ENCODE measurements around the gene GPC3. TPM values are rescaled to one million over a fixed set of nuclear protein-coding genes. Genes with fewer than 3 reads are reported as not detected.

The GPC3 gene
- total and polyA plus RNA-seq, 2 experiments from 2014 or later = 36.8 to 60.1 TPM

DNA sequence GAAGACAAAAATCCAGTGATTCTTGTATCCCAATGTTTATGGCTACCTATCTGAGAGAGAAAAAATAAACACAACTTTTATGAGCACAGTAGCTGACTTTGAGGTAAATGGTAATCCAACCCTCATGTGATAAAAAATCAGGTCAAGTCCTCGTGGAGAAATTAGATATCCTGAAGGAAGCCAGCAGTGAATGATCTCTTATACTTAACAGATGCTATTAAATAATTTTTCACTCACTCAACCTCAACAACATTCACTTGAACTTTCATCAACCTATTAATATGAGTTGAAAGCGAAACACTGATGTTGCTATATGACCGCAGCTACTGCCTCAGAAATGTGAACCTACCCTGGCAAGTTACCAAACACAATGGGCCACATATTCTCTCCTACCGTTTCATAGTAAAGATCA, 105.4 kb downstream of the GPC3 start (continued):
- no peak for TF ChIP-seq ZNF114 (CRISPR knock-in tag; IDR thresholded peaks at IDR 0.05)
- no peak for TF ChIP-seq STAT1 (IDR thresholded peaks at IDR 0.05; ENCODE audit: unreplicated experiment)
- no peak for TF ChIP-seq EZH2 (IDR thresholded peaks at IDR 0.05; ENCODE audit: low read depth, unreplicated experiment)

DNA sequence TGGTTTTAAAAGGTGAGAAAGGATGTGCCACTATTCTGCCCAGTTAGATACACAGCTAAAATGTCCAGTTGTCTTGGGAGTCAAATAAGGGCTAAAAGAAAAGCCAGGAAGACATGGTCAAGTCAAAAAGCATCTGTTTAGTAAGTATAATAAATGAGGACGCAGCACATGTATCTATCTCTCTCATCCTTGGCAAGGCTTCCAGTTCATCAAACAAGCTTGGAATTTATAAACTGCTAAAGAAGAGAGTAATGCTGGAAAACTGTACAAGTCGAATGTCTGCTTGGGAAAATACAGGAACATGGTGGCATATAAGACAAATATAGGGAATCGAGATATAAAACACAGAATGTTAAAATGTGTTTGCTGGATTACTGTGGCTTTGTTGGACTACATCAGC, 106.7 kb downstream of the GPC3 start:
- Histone ChIP-seq H3K27me3 (ENCODE audit: insufficient read depth) (no peaks in the 10 kb centered on the region), H3K4me3 (no peak overlapping the region), H3F3A (replicated peaks; ENCODE audit: low read depth) (no peaks in the 10 kb centered on the region), H4K20me1 (replicated peaks; ENCODE audit: insufficient read depth) (no peaks in the 10 kb centered on the region), H3K4me1 (ENCODE audit: insufficient read depth) (peaks cover 14% of the 10 kb centered on the region; the same call in 1 of the 2 replicates), H3K9me2 (ENCODE audit: insufficient read depth) (no peaks in the 10 kb centered on the region), H3K27ac (ENCODE audit: low read depth) (no peak overlapping the region), H3K79me2 (replicated peaks; ENCODE audit: insufficient read depth) (no peaks in the 10 kb centered on the region), H3K4me2 (no peak overlapping the region), H2AFZ (no peak overlapping the region), H3K36me3 (ENCODE audit: insufficient read depth) (no peaks in the 10 kb centered on the region)
- peaks cover 22% of the 10 kb centered on the region; the same call in 2 of the 3 replicates for H3K4me1 Mint-ChIP-seq
- H3K36me3 Mint-ChIP-seq (ENCODE audit: low read depth) = no peaks in the 10 kb centered on the region
- H3K9me3 Mint-ChIP-seq = no peaks in the 10 kb centered on the region
- DNase-seq (ENCODE audit: low spot score) (no peak), ATAC-seq (no peak)
- H3K4me3 Mint-ChIP-seq = no peak overlapping the region
- peaks cover 3% of the 10 kb centered on the region for H3K27me3 Mint-ChIP-seq (ENCODE audit: insufficient read depth, low read depth, poor library complexity)
- H3K27ac Mint-ChIP-seq = no peak overlapping the region
- TF ChIP-seq EZH2 (IDR thresholded peaks at IDR 0.05; ENCODE audit: low read depth, unreplicated experiment) (no peak), POLR2AphosphoS5 (IDR thresholded peaks at IDR 0.05; ENCODE audit: low read depth) (no peak), JUNB (IDR thresholded peaks at IDR 0.05; ENCODE audit: unreplicated experiment) (no peak), ETS1 (IDR thresholded peaks at IDR 0.05) (no peak), STAT1 (IDR thresholded peaks at IDR 0.05; ENCODE audit: unreplicated experiment) (no peak), ZNF331 (CRISPR knock-in tag; IDR thresholded peaks at IDR 0.05; ENCODE audit: low read depth) (no peak), ZNF114 (CRISPR knock-in tag; IDR thresholded peaks at IDR 0.05) (no peak), CTCF (conservative IDR thresholded peaks at IDR 0.05; ENCODE audit: low read depth in 2 of 2) (no peak), NANOG (IDR thresholded peaks at IDR 0.05; ENCODE audit: borderline replicate concordance) (no peak), ZNF462 (CRISPR knock-in tag; IDR thresholded peaks at IDR 0.05) (no peak), CREB1 (CRISPR knock-in tag; IDR thresholded peaks at IDR 0.05; ENCODE audit: low read depth) (no peak), EZH2phosphoT487 (IDR thresholded peaks at IDR 0.05; ENCODE audit: unreplicated experiment) (no peak)
- TF ChIP-seq, protein P1, sequence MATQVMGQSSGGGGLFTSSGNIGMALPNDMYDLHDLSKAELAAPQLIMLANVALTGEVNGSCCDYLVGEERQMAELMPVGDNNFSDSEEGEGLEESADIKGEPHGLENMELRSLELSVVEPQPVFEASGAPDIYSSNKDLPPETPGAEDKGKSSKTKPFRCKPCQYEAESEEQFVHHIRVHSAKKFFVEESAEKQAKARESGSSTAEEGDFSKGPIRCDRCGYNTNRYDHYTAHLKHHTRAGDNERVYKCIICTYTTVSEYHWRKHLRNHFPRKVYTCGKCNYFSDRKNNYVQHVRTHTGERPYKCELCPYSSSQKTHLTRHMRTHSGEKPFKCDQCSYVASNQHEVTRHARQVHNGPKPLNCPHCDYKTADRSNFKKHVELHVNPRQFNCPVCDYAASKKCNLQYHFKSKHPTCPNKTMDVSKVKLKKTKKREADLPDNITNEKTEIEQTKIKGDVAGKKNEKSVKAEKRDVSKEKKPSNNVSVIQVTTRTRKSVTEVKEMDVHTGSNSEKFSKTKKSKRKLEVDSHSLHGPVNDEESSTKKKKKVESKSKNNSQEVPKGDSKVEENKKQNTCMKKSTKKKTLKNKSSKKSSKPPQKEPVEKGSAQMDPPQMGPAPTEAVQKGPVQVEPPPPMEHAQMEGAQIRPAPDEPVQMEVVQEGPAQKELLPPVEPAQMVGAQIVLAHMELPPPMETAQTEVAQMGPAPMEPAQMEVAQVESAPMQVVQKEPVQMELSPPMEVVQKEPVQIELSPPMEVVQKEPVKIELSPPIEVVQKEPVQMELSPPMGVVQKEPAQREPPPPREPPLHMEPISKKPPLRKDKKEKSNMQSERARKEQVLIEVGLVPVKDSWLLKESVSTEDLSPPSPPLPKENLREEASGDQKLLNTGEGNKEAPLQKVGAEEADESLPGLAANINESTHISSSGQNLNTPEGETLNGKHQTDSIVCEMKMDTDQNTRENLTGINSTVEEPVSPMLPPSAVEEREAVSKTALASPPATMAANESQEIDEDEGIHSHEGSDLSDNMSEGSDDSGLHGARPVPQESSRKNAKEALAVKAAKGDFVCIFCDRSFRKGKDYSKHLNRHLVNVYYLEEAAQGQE (IDR thresholded peaks at IDR 0.05; ENCODE audit: unreplicated experiment) = no peak

Data from GM23338 (cell line).